ENCODE data around the gene PTPN21.

- no peak for TF ChIP-seq POLR2A (IDR thresholded peaks at IDR 0.05)
- TF ChIP-seq EP300 (IDR thresholded peaks at IDR 0.05; ENCODE audit: low read depth), result no peak
Observed at GRCh38 chr14:88505621-88506020, 49.2 kb downstream of the PTPN21 start.
